Astrocyte of the cerebellum (primary cell): ENCODE data around the gene OCA2.

ENCODE experiments used
- DNase-seq: peaks from one replicate; pipeline ENCODE4 v3.0.0-alpha.2; 2011; ENCODE audit warnings: low read depth
- H3K4me3 ChIP-seq: 2 replicates; pipeline ENCODE4 v1.5.1; 2011; ENCODE audit warnings: mild to moderate bottlenecking, low read depth, low read length, moderate library complexity
- in situ Hi-C: cut with HindIII; loops from 2 replicates; pipeline ENCODE4 v1.10.0; 2017; ENCODE audit warnings: low sequenced_read_pairs
- TF ChIP-seq, protein P1 (sequence below): IDR thresholded peaks from 2 replicates; pipeline ENCODE4 v1.5.1; 2012; ENCODE audit warnings: low read length, low read depth, moderate library complexity, mild to moderate bottlenecking; ENCODE audit errors: missing control alignments

Gene OCA2

DNA sequence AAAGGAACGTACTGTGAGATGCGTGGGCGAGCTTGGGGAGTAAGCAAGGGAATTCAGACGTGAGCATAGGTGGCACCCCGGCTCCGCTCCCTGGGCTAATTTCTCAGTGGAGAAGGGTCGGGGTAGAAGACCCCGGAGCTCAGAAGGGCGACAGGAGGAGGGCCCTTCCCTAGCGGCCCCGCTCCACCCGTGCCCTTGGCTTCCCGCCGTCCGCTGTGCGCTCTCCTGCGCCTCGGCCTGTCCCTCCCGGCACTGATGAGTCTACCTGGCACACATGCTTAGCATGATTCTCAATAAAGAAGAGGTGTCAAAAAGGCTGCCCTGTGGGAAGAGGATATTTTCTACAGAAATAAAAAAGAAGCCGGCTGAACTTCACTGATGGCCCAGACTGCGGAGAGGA is 292.7 kb downstream of the OCA2 start:
- no peak for DNase-seq
- in situ Hi-C loops, result no loop called here
- no peak overlapping the region for H3K4me3 ChIP-seq
- TF ChIP-seq, protein P1, sequence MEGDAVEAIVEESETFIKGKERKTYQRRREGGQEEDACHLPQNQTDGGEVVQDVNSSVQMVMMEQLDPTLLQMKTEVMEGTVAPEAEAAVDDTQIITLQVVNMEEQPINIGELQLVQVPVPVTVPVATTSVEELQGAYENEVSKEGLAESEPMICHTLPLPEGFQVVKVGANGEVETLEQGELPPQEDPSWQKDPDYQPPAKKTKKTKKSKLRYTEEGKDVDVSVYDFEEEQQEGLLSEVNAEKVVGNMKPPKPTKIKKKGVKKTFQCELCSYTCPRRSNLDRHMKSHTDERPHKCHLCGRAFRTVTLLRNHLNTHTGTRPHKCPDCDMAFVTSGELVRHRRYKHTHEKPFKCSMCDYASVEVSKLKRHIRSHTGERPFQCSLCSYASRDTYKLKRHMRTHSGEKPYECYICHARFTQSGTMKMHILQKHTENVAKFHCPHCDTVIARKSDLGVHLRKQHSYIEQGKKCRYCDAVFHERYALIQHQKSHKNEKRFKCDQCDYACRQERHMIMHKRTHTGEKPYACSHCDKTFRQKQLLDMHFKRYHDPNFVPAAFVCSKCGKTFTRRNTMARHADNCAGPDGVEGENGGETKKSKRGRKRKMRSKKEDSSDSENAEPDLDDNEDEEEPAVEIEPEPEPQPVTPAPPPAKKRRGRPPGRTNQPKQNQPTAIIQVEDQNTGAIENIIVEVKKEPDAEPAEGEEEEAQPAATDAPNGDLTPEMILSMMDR, result no peak

DNA sequence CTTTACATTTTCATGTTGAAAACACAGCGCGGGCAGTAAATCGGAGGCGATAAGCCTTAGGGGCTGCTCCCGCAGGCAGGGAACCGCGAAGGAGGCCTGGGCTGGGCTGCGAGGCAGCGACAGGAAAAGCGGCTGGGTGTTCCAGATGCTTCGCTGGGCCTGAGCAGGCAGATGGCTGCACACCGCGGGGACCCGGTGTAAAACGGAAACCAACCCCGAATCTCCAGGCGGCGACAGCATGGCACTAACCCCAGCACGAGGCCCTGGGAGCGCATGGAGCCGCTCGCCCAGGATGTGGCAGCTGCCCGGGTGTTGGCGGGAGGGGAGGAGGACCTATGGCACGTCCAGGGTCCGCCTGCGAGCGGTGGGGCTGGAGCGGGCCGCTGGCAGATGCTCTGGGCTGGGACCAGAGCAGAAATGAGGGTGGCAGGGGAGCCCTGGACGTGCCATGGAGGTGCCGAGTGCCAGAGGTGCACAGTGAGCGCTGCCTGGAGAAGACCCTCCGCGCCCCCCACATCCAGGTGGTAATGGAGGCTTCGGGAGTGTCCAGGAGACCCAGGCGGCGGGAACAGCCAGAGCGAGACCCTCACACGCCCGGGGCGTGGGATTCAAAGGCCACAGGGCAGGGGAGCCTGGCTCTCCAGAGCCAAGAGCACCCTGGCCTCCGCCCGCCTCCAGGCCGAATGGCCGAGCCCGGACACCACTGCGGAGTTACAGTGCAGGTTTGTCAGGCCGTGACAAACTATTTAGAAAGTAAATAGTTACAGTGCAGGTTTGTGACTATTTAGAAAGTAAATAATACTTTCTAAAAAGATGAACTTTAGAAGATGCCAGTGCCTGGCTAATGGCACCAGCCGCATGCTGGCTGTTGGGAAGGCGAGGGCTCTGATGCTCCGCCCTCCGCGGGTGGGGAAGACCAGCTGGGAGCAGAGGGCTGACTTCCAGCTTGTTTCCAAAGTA is 293.6 kb downstream of the OCA2 start:
- DNase-seq, result no peak
- no peak overlapping the region for H3K4me3 ChIP-seq
- in situ Hi-C loops, result no loop called here
- TF ChIP-seq, protein P1, result no peak

DNA sequence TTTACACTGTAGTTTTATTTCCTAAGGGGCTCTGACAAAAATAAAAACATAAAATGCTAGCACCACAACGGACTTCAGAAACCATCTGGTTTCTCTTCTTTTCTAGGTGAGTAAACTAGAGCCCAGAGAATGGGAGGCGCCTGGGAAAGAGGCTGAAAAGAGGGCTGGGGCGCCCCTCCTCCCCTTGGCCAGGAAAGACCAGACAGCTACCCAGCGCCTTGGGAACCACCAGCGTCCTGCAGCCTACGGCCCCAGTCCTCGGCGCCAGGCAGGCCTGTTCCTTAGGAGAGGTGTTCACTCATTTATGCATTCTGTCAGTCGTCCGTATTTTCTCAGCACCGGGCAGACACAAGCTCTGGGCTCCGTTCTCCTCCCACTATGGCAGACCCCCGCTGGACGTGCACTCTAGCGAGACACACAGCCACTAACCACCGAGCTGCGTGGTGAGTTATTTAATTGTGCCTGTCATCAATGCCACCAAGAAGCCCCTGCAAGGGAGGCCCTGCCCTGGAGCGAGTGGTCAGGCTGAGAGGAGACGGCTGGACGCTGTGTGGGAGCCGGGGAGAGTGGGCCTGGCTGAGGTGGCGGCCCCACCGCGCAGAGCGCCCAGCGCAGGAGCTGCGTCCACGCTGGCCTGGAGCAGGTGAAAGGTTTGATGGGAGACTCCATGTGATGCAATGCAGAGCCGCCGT is 294.4 kb downstream of the OCA2 start:
- no peak for DNase-seq
- TF ChIP-seq, protein P1, result no peak
- in situ Hi-C loops, result no loop called here
- no peak overlapping the region for H3K4me3 ChIP-seq

DNA sequence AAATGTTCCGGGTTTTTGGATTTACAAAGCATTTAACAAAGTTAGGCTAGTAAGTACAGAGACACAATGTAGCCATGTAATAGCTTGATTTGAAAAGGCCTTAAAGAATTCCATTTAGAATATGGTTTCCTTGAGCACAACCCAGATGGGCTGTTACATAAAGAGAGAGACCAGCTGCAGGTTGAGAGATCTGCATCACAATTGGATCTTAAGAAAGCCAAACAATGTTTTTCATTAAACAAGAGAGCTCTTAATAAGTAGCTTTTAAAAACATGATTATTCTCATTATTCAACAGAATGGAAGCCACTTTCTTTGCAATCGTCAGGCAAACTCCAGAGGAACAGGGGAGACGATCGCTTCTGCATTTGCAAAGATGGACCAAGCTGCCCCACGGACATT is 300.3 kb downstream of the OCA2 start:
- TF ChIP-seq, protein P1, result no peak
- H3K4me3 ChIP-seq, result no peak overlapping the region
- DNase-seq, result no peak
- in situ Hi-C loops, result no loop called here

DNA sequence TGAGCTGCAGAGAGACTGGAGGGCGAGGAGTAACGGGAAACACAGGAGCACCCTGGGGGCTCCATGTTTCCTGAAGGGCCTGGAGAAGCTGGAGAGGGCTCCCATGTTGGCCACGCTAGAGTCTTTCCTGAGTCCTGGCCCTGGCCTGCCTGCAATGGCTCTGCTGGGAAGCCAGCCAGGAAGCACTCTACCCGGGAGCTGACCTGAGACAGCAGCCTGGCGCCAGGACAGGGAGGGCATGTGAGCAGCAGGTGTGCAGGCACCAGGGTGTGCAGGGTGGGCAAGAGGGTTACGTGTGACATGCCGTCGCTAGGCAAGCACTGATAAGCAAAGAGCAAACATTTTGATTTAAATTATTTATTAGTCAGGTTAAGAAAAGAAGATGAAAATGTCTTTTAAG is 301.4 kb downstream of the OCA2 start:
- TF ChIP-seq, protein P1, result no peak
- H3K4me3 ChIP-seq, result no peak overlapping the region
- in situ Hi-C loops, result no loop called here
- no peak for DNase-seq

DNA sequence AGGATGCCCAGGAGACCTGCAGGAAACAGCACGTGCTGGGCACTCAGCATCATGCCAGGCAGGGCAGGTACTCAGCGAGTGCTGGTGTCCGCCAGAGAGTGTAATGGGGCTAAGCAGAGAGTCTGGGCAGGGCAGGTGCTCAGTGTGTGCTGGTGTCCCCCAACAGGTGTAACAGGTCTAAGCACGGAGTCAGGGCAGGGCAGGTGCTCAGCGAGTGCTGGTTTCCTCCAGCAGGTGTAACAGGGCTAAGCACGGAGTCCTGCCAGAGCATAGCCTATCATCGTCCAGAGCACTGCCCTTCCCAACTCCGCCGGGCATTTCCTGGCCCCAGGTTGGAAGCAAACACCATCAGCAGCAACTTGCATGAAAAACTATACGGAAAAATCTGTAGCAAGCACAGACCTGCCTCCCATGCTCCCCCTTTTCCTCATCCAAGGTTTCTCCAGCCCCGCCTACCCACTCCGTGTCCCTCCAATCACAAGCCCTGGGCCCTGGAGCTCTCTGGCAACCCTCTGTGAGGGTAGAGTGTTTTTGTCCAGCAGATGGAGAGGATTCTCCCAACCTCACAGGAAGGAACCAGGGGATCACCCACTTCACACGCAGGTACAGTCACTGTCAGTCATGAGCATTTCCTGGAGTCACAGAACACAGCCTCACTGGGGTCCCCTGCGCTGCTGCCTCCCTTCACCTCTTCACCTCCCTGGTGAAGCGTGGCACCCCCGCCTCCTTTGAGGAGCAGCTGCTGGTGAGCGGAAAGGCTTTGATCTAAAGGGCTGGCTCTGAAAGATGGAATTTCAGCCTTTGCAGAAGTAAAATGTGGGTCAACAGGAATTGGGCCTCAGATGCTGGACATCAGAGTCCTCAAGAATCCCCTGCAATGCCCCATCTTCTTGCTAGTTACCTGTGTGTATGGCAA is 302.5 kb downstream of the OCA2 start:
- TF ChIP-seq, protein P1, result no peak
- H3K4me3 ChIP-seq, result no peak overlapping the region
- no peak for DNase-seq
- in situ Hi-C loops, result no loop called here
